Muscle of leg (tissue), 11 donors: ENCODE measurements around the gene CDK12. TPM values are rescaled to one million over a fixed set of nuclear protein-coding genes. Genes with fewer than 3 reads are reported as not detected.

ENCODE experiments used
- DNase-seq: peaks from one replicate; pipeline ENCODE4 v3.0.0; 2013
- H3K27ac ChIP-seq: one replicate; pipeline ENCODE4 v1.5.1; 2013; ENCODE audit warnings: mild to moderate bottlenecking, low read length, control low read depth
- H3K27me3 ChIP-seq: one replicate; pipeline ENCODE4 v1.6.1; 2013; ENCODE audit warnings: low read length; ENCODE audit not compliant: control insufficient read depth, insufficient read depth
- H3K36me3 ChIP-seq: one replicate; pipeline ENCODE4 v1.6.1; 2013; ENCODE audit warnings: low read length; ENCODE audit not compliant: control insufficient read depth, insufficient read depth
- H3K4me1 ChIP-seq: one replicate; pipeline ENCODE4 v1.6.1; 2013; ENCODE audit warnings: low read length; ENCODE audit not compliant: control insufficient read depth, insufficient read depth
- H3K4me3 ChIP-seq: one replicate; pipeline ENCODE4 v1.5.1; 2013; ENCODE audit warnings: low read length, control low read depth
- H3K9me3 ChIP-seq: replicated peaks from 2 replicates; pipeline ENCODE4 v1.6.1; 2013; ENCODE audit warnings: low read depth, low read length; ENCODE audit not compliant: control insufficient read depth
- WGBS: methylation state at CpG from one replicate; pipeline ENCODE4 v1.1.5; 2013; ENCODE audit warnings: missing lambda C conversion rate; ENCODE audit not compliant: insufficient coverage; 5-methylcytosine and 5-hydroxymethylcytosine counted together
- polyA plus RNA-seq, 8 donors: library from polyadenylated mRNA; unstranded; fragments of 120-200 nt; gene quantifications; one replicate each; pipeline versions ENCODE4 v1.2.1 to v1.2.3, GENCODE V29; 2013; ENCODE audit warnings: inconsistent platforms in 1 of 8, low replicate concordance in 1 of 8; ENCODE audit not compliant: insufficient read length in 8 of 8, insufficient read depth in 1 of 8
- total RNA-seq: library from RNA; stranded (reverse); fragments of 120-200 nt; gene quantifications from one replicate; pipeline ENCODE4 v1.2.4, GENCODE V29; 2013

CDK12 gene
- total and polyA plus RNA-seq, 9 donors, result 24.1 to 34.0 (median 27.0) TPM

DNA sequence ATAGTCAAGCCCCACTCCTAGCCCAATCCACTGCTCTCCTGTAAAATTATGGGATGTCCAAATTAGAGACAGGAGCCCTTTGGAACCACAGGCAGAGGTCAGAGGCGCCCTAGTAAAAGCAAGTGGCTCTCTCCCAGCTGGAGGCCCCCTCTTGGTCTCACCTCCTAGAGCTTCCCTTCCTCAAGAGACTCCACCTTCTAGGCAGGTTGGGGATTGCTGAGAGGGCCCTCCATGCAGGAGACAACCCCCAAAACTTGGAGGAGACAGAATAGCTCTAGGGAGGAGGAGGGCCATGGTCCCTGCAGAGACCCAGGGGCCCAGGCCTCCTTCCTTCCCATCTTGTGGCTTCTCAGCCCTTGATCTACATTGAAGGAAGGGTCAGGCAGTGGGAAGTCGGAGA lies 117.0 kb downstream of the CDK12 start:
- no peak for DNase-seq
- H3K27me3 ChIP-seq, result peaks cover 4% of the 10 kb centered on the region
- H3K36me3 ChIP-seq, result no peaks in the 10 kb centered on the region
- no peak overlapping the region for H3K27ac ChIP-seq
- no peak overlapping the region for H3K4me3 ChIP-seq
- peaks cover 6% of the 10 kb centered on the region for H3K4me1 ChIP-seq
- WGBS, result 20% methylated on average over 1 of the region's 2 CpGs
- no peaks in the 10 kb centered on the region for H3K9me3 ChIP-seq

- no peak overlapping the region for H3K27ac ChIP-seq
- H3K4me1 ChIP-seq, result no peaks in the 10 kb centered on the region
- WGBS, result 7% methylated on average over 2 of the region's 8 CpGs
- no peaks in the 10 kb centered on the region for H3K36me3 ChIP-seq
- DNase-seq, result no peak
- H3K4me3 ChIP-seq, result no peak overlapping the region
- H3K9me3 ChIP-seq, result no peaks in the 10 kb centered on the region
- peaks cover 4% of the 10 kb centered on the region for H3K27me3 ChIP-seq
Observed at GRCh38 chr17:39579318-39580081, 118.2 kb downstream of the CDK12 start.

- no peaks in the 10 kb centered on the region for H3K4me1 ChIP-seq
- no peaks in the 10 kb centered on the region for H3K36me3 ChIP-seq
- peaks cover 4% of the 10 kb centered on the region for H3K27me3 ChIP-seq
- WGBS, result 70% methylated on average over 5 of the region's 7 CpGs
- no peaks in the 10 kb centered on the region for H3K9me3 ChIP-seq
- DNase-seq, result no peak
- H3K4me3 ChIP-seq, result no peak overlapping the region
- H3K27ac ChIP-seq, result no peak overlapping the region
Observed at GRCh38 chr17:39580082-39580468, 118.8 kb downstream of the CDK12 start.

- no peak overlapping the region for H3K4me3 ChIP-seq
- H3K9me3 ChIP-seq, result no peaks in the 10 kb centered on the region
- no peaks in the 10 kb centered on the region for H3K4me1 ChIP-seq
- 91% methylated on average over 17 of the region's 20 CpGs for WGBS
- H3K27me3 ChIP-seq, result peaks cover 2% of the 10 kb centered on the region
- no peaks in the 10 kb centered on the region for H3K36me3 ChIP-seq
- H3K27ac ChIP-seq, result no peak overlapping the region
- DNase-seq, result no peak
Observed at GRCh38 chr17:39581071-39581758, 119.9 kb downstream of the CDK12 start.

GRCh38 chr17:39581759-39582085 lies 120.4 kb downstream of the CDK12 start:
- Histone ChIP-seq H3K27me3 (no peaks in the 10 kb centered on the region), H3K4me3 (no peak overlapping the region), H3K9me3 (no peaks in the 10 kb centered on the region), H3K27ac (no peak overlapping the region), H3K36me3 (no peaks in the 10 kb centered on the region), H3K4me1 (no peaks in the 10 kb centered on the region)
- WGBS, result 56% methylated on average over 2 of the region's 4 CpGs
- no peak for DNase-seq

DNA sequence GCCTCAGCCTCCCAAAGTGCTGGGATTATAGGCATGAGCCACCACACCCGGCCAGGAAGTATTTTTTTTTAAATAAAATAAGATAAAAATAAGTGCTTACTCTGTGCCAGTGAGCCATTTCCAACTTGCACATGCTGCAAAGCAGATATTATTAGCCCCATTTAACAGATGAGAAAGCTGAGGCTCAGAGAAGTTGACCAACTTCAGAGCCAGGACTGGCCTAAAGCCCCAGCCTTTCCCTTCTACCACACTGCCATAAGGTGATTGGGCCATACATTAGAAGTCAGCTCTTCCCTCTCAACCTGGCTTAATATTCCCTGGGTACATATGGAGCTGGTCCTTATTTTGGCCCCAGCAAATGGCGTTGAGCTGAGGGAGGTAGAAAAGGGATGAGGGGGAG lies 121.4 kb downstream of the CDK12 start:
- Histone ChIP-seq H3K27ac (no peak overlapping the region), H3K4me1 (no peaks in the 10 kb centered on the region), H3K36me3 (no peaks in the 10 kb centered on the region), H3K9me3 (no peaks in the 10 kb centered on the region), H3K4me3 (no peak overlapping the region), H3K27me3 (no peaks in the 10 kb centered on the region)
- DNase-seq, result no peak
- WGBS, result 0% methylated on average over 1 of the region's 2 CpGs

Other genes starting within 250 kb of the CDK12 start
- gene STAC2, start 235.5 kb upstream of the CDK12 start, total RNA-seq, result 0.04 TPM
- gene STAC2, start 235.5 kb upstream of the CDK12 start, polyA plus RNA-seq, result under 1 TPM; 0.09 to 0.30 (median 0.20) TPM
- gene FBXL20, start 59.9 kb upstream of the CDK12 start, total RNA-seq, result 8.1 TPM
- gene FBXL20, start 59.9 kb upstream of the CDK12 start, polyA plus RNA-seq, result 1 to 10 TPM; 5.0 to 7.2 (median 5.9) TPM
- 18.5 TPM for gene MED1, start 10.2 kb upstream of the CDK12 start, total RNA-seq
- 10 to 100 TPM; 20.4 to 34.2 (median 27.4) TPM for gene MED1, start 10.2 kb upstream of the CDK12 start, polyA plus RNA-seq
- not detected for gene NEUROD2, start 146.4 kb downstream of the CDK12 start, total RNA-seq
- gene NEUROD2, start 146.4 kb downstream of the CDK12 start, polyA plus RNA-seq, result under 1 TPM in 7 of 8 donors, not detected in 1; 0.01 to 0.11 (median 0.05) TPM
- gene PPP1R1B, start 165.5 kb downstream of the CDK12 start, total RNA-seq, result 1.7 TPM
- gene PPP1R1B, start 165.5 kb downstream of the CDK12 start, polyA plus RNA-seq, result 1 to 10 TPM in 5 of 8 donors, under 1 TPM in 3; 0.56 to 2.9 (median 1.3) TPM
- 12.5 TPM for gene STARD3, start 175.7 kb downstream of the CDK12 start, total RNA-seq
- 10 to 100 TPM; 29.1 to 41.5 (median 32.9) TPM for gene STARD3, start 175.7 kb downstream of the CDK12 start, polyA plus RNA-seq
- 286 TPM for gene TCAP, start 203.9 kb downstream of the CDK12 start, total RNA-seq
- gene TCAP, start 203.9 kb downstream of the CDK12 start, polyA plus RNA-seq, result 100 to 1,000 TPM; 212 to 460 (median 330) TPM
- 3.2 TPM for gene PNMT, start 207.0 kb downstream of the CDK12 start, total RNA-seq
- gene PNMT, start 207.0 kb downstream of the CDK12 start, polyA plus RNA-seq, result 1 to 10 TPM; 1.7 to 6.6 (median 3.6) TPM
- gene PGAP3, start 226.6 kb downstream of the CDK12 start, total RNA-seq, result 16.0 TPM
- 10 to 100 TPM; 16.6 to 21.0 (median 18.1) TPM for gene PGAP3, start 226.6 kb downstream of the CDK12 start, polyA plus RNA-seq
- gene ERBB2, start 238.6 kb downstream of the CDK12 start, total RNA-seq, result 80.4 TPM
- 100 to 1,000 TPM; 114 to 171 (median 124) TPM for gene ERBB2, start 238.6 kb downstream of the CDK12 start, polyA plus RNA-seq